HepG2 (cell line): ENCODE measurements around the gene PCDHB9. TPM values are rescaled to one million over a fixed set of nuclear protein-coding genes. Genes with fewer than 3 reads are reported as not detected.

Experiments
- ATAC-seq: fragments of 200-7000 bp; cut with Tn5 transposase; 3 replicates; pipeline ENCODE4 v1.9.1; 2020; ENCODE audit warnings: mild to moderate bottlenecking, moderate library complexity
- Bru-seq: library from RNA; stranded (reverse); fragments of 400-500 nt; gene quantifications from one replicate; lab custom pipeline; 2021; lab: Mats Ljungman, UMichigan
- BruChase-seq, 2 experiments: library from RNA; stranded (reverse); fragments of 400-500 nt; gene quantifications; one replicate each; lab custom pipeline; 2021; lab: Mats Ljungman, UMichigan
- BruUV-seq: library from RNA; stranded (reverse); fragments of 400-500 nt; replicated peaks from 2 replicates; lab custom pipeline; 2021; lab: Mats Ljungman, UMichigan
- CTCF ChIA-PET: fragments of 300-600 bp; formaldehyde crosslinking; extraction: SDS; loops from one replicate; lab custom pipeline; 2021; ENCODE audit warnings: low total read pairs, inconsistent platforms, low intra/inter-chr PET ratio; lab: Yijun Ruan, JAX
- POLR2A ChIA-PET: fragments of 350-600 bp; sonication (Branson Sonifier 250); formaldehyde crosslinking; loops from one replicate; lab custom pipeline; 2020; ENCODE audit warnings: antibody characterized with exemption, inconsistent platforms; lab: Yijun Ruan, JAX
- DNase-seq: peaks from one replicate; pipeline ENCODE4 v3.0.0-alpha.2; 2015; ENCODE audit warnings: low spot score
- FAIRE-seq: peaks from 3 replicates; lab custom pipeline; 2011; peaks lifted over from hg19 to GRCh38; lab: Jason Lieb, UNC
- H2AFZ ChIP-seq: one replicate; pipeline ENCODE4 v1.6.1; 2011; ENCODE audit warnings: low read length, inconsistent platforms
- H3K27ac ChIP-seq: fragments of 300-600 bp; 3 replicates; pipeline ENCODE4 v1.8.0; 2011; ENCODE audit warnings: mixed run types, mild to moderate bottlenecking, mixed read lengths, low read length, inconsistent platforms; ENCODE audit not compliant: insufficient read depth; ENCODE audit errors: extremely low read length
- H3K27me3 ChIP-seq, 2 experiments: fragments of 200-600 bp in 1 of 2; 2 replicates in 1 of 2; 3 replicates in 1 of 2; pipeline versions ENCODE4 v1.6.0 to v1.8.0; 2011; ENCODE audit warnings: low read length in 2 of 2, mild to moderate bottlenecking in 2 of 2, moderate library complexity in 2 of 2, inconsistent platforms in 1 of 2; ENCODE audit not compliant: insufficient read depth in 2 of 2, control insufficient read depth in 1 of 2
- H3K36me3 ChIP-seq, 2 experiments: fragments of 200-600 bp in 1 of 2; replicated peaks in 1 of 2; 2 replicates in 1 of 2; 3 replicates in 1 of 2; pipeline versions ENCODE4 v1.5.1 to v1.8.0; 2011; ENCODE audit warnings: low read length in 2 of 2, inconsistent platforms in 1 of 2; ENCODE audit not compliant: insufficient read depth in 2 of 2, control insufficient read depth in 1 of 2
- H3K4me1 ChIP-seq: 2 replicates; pipeline ENCODE4 v1.5.1; 2012; ENCODE audit warnings: low read length, inconsistent platforms; ENCODE audit not compliant: insufficient read depth
- H3K4me2 ChIP-seq: 2 replicates; pipeline ENCODE4 v1.6.0; 2011; ENCODE audit warnings: low read depth, low read length, inconsistent platforms
- H3K4me3 ChIP-seq, 3 experiments: fragments of 200-600 bp in 1 of 3; sonication (generic), shearing (Covaris generic) in 1 of 3; replicated peaks in 1 of 3; 2 replicates each; pipeline ENCODE4 v1.5.1; 2011 to 2016; ENCODE audit warnings: low read length in 3 of 3, inconsistent platforms in 2 of 3, low read depth in 2 of 3, mild to moderate bottlenecking in 2 of 3, control low read depth in 1 of 3, mixed read lengths in 1 of 3; ENCODE audit not compliant: insufficient read depth in 1 of 3
- H3K79me2 ChIP-seq: one replicate; pipeline ENCODE4 v1.6.1; 2011; ENCODE audit warnings: low read length, inconsistent platforms; ENCODE audit not compliant: insufficient read depth
- H3K9ac ChIP-seq: 2 replicates; pipeline ENCODE4 v1.6.0; 2011; ENCODE audit warnings: mild to moderate bottlenecking, low read depth, low read length, inconsistent platforms; ENCODE audit not compliant: insufficient read depth
- H3K9me3 ChIP-seq: 2 replicates; pipeline ENCODE4 v1.5.1; 2012; ENCODE audit warnings: mild to moderate bottlenecking, low read length
- H4K20me1 ChIP-seq: 2 replicates; pipeline ENCODE4 v1.6.0; 2011; ENCODE audit warnings: inconsistent platforms, mild to moderate bottlenecking, low read length, moderate library complexity; ENCODE audit not compliant: insufficient read depth
- BRD4 ChIP-seq: sonication (generic); formaldehyde crosslinking; IDR thresholded peaks from 2 replicates; pipeline ENCODE4 v1.4.0; 2020; ENCODE audit warnings: missing genetic modification reagents
- CBX1 ChIP-seq: IDR thresholded peaks from one replicate; pipeline ENCODE4 v1.6.1; 2016; ENCODE audit warnings: antibody characterized with exemption, low read depth
- ETS1 ChIP-seq: sonication (generic); formaldehyde crosslinking; IDR thresholded peaks from 2 replicates; pipeline ENCODE4 v1.4.0; 2020; ENCODE audit warnings: missing genetic modification reagents
- GABPA ChIP-seq, 2 experiments: IDR thresholded peaks; 2 replicates each; pipeline ENCODE4 v1.6.1; 2011 to 2016; ENCODE audit warnings: low read depth in 2 of 2, low read length in 1 of 2, missing biosample characterization in 1 of 2, missing genetic modification characterization in 1 of 2
- NFIB ChIP-seq: sonication (generic); formaldehyde crosslinking; IDR thresholded peaks from 2 replicates; pipeline ENCODE4 v1.9.0; 2021; ENCODE audit warnings: missing genetic modification reagents, mild to moderate bottlenecking, borderline replicate concordance
- SOX6 ChIP-seq, 2 experiments: fragments of 450-650 bp in 1 of 2; sonication (generic) in 1 of 2; formaldehyde crosslinking in 1 of 2; IDR thresholded peaks; 2 replicates each; pipeline versions ENCODE4 v1.4.0 to v1.6.1; 2017 to 2020; ENCODE audit warnings: antibody characterized with exemption in 1 of 2, mild to moderate bottlenecking in 1 of 2, missing genetic modification reagents in 1 of 2
- SP1 ChIP-seq, 2 experiments: fragments of 450-650 bp in 1 of 2; sonication (generic) in 1 of 2; formaldehyde crosslinking in 1 of 2; IDR thresholded peaks; 2 replicates each; pipeline versions ENCODE4 v1.4.0 to v1.6.1; 2016 to 2020; ENCODE audit warnings: missing genetic modification reagents in 1 of 2
- ZNF282 ChIP-seq: fragments of 450-650 bp; IDR thresholded peaks from 2 replicates; pipeline ENCODE4 v1.6.1; 2018; ENCODE audit not compliant: partially characterized antibody
- ZNF329 ChIP-seq: sonication (generic); formaldehyde crosslinking; IDR thresholded peaks from 2 replicates; pipeline ENCODE4 v1.9.0; 2021; ENCODE audit warnings: low read depth, mild to moderate bottlenecking, missing genetic modification reagents
- WGBS: methylation state at CpG from one replicate; pipeline ENCODE4 v1.1.6; 2017; ENCODE audit warnings: low lambda C conversion rate; 5-methylcytosine and 5-hydroxymethylcytosine counted together
- in situ Hi-C: cut with HindIII; loops from 2 replicates; pipeline ENCODE4 v1.10.0; 2017; ENCODE audit warnings: low pct_unique_long_range_greater_than_20kb; ENCODE audit not compliant: extremely low pct_ligation_motif_present
- intact Hi-C: fragments of 100-400 bp; cut with micrococcal nuclease; formaldehyde crosslinking; loops from one replicate; pipeline ENCODE4 v1.10.0; 2022; ENCODE audit not compliant: unreplicated experiment
- long read RNA-seq, 2 experiments: library from RNA in 1 of 2; library from polyadenylated mRNA in 1 of 2; stranded (forward) in 1 of 2; unstranded in 1 of 2; transcript quantifications; one replicate each; pipeline ENCODE4 v2.0.0, GENCODE V29; 2019 to 2022
- polyA minus RNA-seq, 3 experiments: library from RNA; depleted of rRNA, polyadenylated mRNA; stranded (reverse); fragments of >200 nt; gene quantifications; 2 replicates each; pipeline ENCODE4 v1.2.3, GENCODE V29; 2011; ENCODE audit warnings: low replicate concordance in 1 of 3
- polyA plus RNA-seq, 8 experiments: library from polyadenylated mRNA; depleted of rRNA in 3 of 8; stranded (reverse) in 7 of 8; unstranded in 1 of 8; fragments of >200 nt; fragmentation: Illumina TruSeq in 4 of 8; extraction: Trizol in 4 of 8; gene quantifications; 2 replicates each; pipeline versions ENCODE4 v1.2.1 to v1.2.3, GENCODE V29; 2011 to 2016; ENCODE audit warnings: low read depth in 4 of 8, missing spikeins in 1 of 8, mixed read lengths in 1 of 8; ENCODE audit not compliant: insufficient read depth in 1 of 8
- total RNA-seq, 5 experiments: library from RNA; depleted of rRNA; stranded (reverse); fragments of >200 nt; fragmentation: Illumina TruSeq; extraction: Trizol; gene quantifications; 2 replicates each; pipeline ENCODE4 v1.2.3, GENCODE V29; 2016; ENCODE audit warnings: low read depth in 1 of 5
- TF ChIP-seq, protein P1 (sequence below): sonication (generic); formaldehyde crosslinking; IDR thresholded peaks from 2 replicates; pipeline ENCODE4 v1.4.0; 2020; ENCODE audit warnings: missing genetic modification reagents
- TF ChIP-seq, protein P2 (sequence below): sonication (generic); formaldehyde crosslinking; IDR thresholded peaks from 2 replicates; pipeline ENCODE4 v1.5.0; 2020; ENCODE audit warnings: mild to moderate bottlenecking, missing genetic modification reagents, moderate library complexity

PCDHB9 gene
- total RNA-seq (2016; rRNA removed; fragmentation: Illumina TruSeq; extraction: Trizol) = 0.18 TPM in 1 of 2 replicates, not detected in the other
- total RNA-seq (2016; cell fraction: cytosol; rRNA removed; fragmentation: Illumina TruSeq; extraction: Trizol; ENCODE audit: low read depth) = not detected in 2 replicates
- total RNA-seq (2016; cell fraction: insoluble cytoplasmic fraction; rRNA removed; fragmentation: Illumina TruSeq; extraction: Trizol) = 0.04 and 0.35 TPM in 2 replicates
- total RNA-seq (2016; cell fraction: membrane; rRNA removed; fragmentation: Illumina TruSeq; extraction: Trizol) = 0.28 TPM in 1 of 2 replicates, not detected in the other
- total RNA-seq (2016; cell fraction: nucleus; rRNA removed; fragmentation: Illumina TruSeq; extraction: Trizol) = 0.71 and 1.2 TPM in 2 replicates
- 0.17 and 0.33 TPM in 2 replicates for polyA plus RNA-seq (2011; rRNA removed)
- polyA plus RNA-seq (2011; cell fraction: cytosol; rRNA removed) = 0.12 and 0.20 TPM in 2 replicates
- polyA plus RNA-seq (2011; cell fraction: nucleus; rRNA removed) = 0.32 and 0.64 TPM in 2 replicates
- polyA plus RNA-seq (2012) = 0.24 and 0.58 TPM in 2 replicates
- polyA plus RNA-seq (2016; cell fraction: cytosol; fragmentation: Illumina TruSeq; extraction: Trizol; ENCODE audit: low read depth) = not detected in 2 replicates
- polyA plus RNA-seq (2016; cell fraction: insoluble cytoplasmic fraction; fragmentation: Illumina TruSeq; extraction: Trizol; ENCODE audit: low read depth) = 0.20 TPM in 1 of 2 replicates, not detected in the other
- not detected in 2 replicates for polyA plus RNA-seq (2016; cell fraction: membrane; fragmentation: Illumina TruSeq; extraction: Trizol; ENCODE audit: low read depth)
- polyA plus RNA-seq (2016; cell fraction: nucleus; fragmentation: Illumina TruSeq; extraction: Trizol; ENCODE audit: insufficient read depth, low read depth) = 0.30 and 0.95 TPM in 2 replicates
- polyA minus RNA-seq (2011; rRNA and poly(A)+ RNA removed; ENCODE audit: low replicate concordance) = 0.42 TPM in 1 of 2 replicates, not detected in the other
- 0.53 TPM in 1 of 2 replicates, not detected in the other for polyA minus RNA-seq (2011; cell fraction: cytosol; rRNA and poly(A)+ RNA removed)
- 0.13 and 0.37 TPM in 2 replicates for polyA minus RNA-seq (2011; cell fraction: nucleus; rRNA and poly(A)+ RNA removed)
- Bru-seq, nascent RNA = percentile 28 among the genes with signal in this experiment
- BruChase-seq, experiment 1, labeled RNA remaining after a 6-hour chase = percentile 40 among the genes with signal in this experiment
- BruChase-seq, experiment 2, labeled RNA remaining after a 2-hour chase = percentile 35 among the genes with signal in this experiment
- long read RNA-seq, experiment 1 = 0 reads
- long read RNA-seq, experiment 2, full-length matches to known transcripts = 1 of 1 reads
- long read RNA-seq, experiment 2, partial matches to known transcripts = 0 of 1 reads
- long read RNA-seq, experiment 2, other reads (novel, unspliced or antisense) = 0 of 1 reads

DNA sequence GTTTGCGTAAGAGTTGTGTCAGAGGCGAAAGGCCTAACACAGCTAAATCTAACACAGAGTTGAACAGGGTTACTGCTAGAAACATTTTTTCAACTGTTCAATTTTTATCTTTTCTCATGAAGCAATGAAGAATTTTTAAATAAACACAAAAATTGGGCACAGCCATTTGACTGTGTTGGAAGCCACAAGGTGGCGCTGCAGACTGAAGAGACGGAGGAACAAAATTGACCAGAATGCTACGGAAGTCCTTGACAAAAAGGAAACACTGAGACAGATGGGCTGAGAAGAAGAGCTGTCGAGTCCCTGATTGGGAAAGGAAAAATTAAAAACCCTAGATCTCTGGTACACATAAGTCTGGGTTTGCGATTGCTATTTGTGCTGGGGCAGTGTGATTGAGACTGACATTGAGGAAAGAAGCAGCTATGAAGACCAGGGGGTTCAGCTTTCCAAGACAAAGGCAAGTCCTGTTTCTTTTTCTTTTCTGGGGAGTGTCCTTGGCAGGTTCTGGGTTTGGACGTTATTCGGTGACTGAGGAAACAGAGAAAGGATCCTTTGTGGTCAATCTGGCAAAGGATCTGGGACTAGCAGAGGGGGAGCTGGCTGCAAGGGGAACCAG, at the start of gene PCDHB9:
Gene PCDHB9 (plus strand): TSS at position 265 of the 616 bp plus-strand sequence. CDS start 158 bp downstream, at position 423.
- no peaks in the 10 kb centered on the region for H3K36me3 ChIP-seq
- peak within 1 kb of the TSS in 1 of 3 experiments; percentile 4; a peak in 1 of 6 replicates for H3K4me3 ChIP-seq
- FAIRE-seq (peak; percentile 40), ATAC-seq (peak; percentile 56; the same call in 2 of the 3 replicates), DNase-seq (peak; percentile 17)
- no peaks in the 10 kb centered on the region for H3K79me2 ChIP-seq
- H3K9ac ChIP-seq = no peak within 1 kb of the TSS
- peak within 1 kb of the TSS; percentile 70 for H2AFZ ChIP-seq
- WGBS = 28% methylated on average over 9 of the region's 9 CpGs
- BruUV-seq = no TSS peak
- intact Hi-C loops (no loop called here), in situ Hi-C loops (no loop called here)
- CTCF ChIA-PET = interaction anchor here (1.1 kb wide), 2 partner anchors 10 to 103 kb away, joined by 3 read pairs; partner anchors contain the start of gene PCDHB8
- H3K9me3 ChIP-seq = no peaks in the 10 kb centered on the region
- no peaks in the 10 kb centered on the region for H3K27me3 ChIP-seq
- peak within 1 kb of the TSS; percentile 54 for H3K4me2 ChIP-seq
- no peaks in the 10 kb centered on the region; the same call in 1 of the 2 replicates for H3K4me1 ChIP-seq
- no peaks in the 10 kb centered on the region for H4K20me1 ChIP-seq
- no peak within 1 kb of the TSS for H3K27ac ChIP-seq
- POLR2A ChIA-PET = no interaction called here
- TF ChIP-seq SP1 (IDR thresholded peaks at IDR 0.05) (no peak), SP1 (CRISPR knock-in tag; IDR thresholded peaks at IDR 0.05) (no peak), CBX1 (no peak), NFIB (no peak), BRD4 (CRISPR knock-in tag) (no peak), ZNF329 (CRISPR knock-in tag) (no peak), ZNF282 (no peak), GABPA (IDR thresholded peaks at IDR 0.05; ENCODE audit: low read depth, low read length) (no peak), GABPA (CRISPR knock-in tag; IDR thresholded peaks at IDR 0.05; ENCODE audit: low read depth) (peak; percentile 40; the same call in 1 of the 2 replicates), ETS1 (CRISPR knock-in tag) (no peak), SOX6 (IDR thresholded peaks at IDR 0.05) (no peak), SOX6 (CRISPR knock-in tag; IDR thresholded peaks at IDR 0.05) (no peak)
- TF ChIP-seq, protein P1, sequence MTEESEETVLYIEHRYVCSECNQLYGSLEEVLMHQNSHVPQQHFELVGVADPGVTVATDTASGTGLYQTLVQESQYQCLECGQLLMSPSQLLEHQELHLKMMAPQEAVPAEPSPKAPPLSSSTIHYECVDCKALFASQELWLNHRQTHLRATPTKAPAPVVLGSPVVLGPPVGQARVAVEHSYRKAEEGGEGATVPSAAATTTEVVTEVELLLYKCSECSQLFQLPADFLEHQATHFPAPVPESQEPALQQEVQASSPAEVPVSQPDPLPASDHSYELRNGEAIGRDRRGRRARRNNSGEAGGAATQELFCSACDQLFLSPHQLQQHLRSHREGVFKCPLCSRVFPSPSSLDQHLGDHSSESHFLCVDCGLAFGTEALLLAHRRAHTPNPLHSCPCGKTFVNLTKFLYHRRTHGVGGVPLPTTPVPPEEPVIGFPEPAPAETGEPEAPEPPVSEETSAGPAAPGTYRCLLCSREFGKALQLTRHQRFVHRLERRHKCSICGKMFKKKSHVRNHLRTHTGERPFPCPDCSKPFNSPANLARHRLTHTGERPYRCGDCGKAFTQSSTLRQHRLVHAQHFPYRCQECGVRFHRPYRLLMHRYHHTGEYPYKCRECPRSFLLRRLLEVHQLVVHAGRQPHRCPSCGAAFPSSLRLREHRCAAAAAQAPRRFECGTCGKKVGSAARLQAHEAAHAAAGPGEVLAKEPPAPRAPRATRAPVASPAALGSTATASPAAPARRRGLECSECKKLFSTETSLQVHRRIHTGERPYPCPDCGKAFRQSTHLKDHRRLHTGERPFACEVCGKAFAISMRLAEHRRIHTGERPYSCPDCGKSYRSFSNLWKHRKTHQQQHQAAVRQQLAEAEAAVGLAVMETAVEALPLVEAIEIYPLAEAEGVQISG = peak; percentile 38; the same call in 1 of the 2 replicates
- TF ChIP-seq, protein P2, sequence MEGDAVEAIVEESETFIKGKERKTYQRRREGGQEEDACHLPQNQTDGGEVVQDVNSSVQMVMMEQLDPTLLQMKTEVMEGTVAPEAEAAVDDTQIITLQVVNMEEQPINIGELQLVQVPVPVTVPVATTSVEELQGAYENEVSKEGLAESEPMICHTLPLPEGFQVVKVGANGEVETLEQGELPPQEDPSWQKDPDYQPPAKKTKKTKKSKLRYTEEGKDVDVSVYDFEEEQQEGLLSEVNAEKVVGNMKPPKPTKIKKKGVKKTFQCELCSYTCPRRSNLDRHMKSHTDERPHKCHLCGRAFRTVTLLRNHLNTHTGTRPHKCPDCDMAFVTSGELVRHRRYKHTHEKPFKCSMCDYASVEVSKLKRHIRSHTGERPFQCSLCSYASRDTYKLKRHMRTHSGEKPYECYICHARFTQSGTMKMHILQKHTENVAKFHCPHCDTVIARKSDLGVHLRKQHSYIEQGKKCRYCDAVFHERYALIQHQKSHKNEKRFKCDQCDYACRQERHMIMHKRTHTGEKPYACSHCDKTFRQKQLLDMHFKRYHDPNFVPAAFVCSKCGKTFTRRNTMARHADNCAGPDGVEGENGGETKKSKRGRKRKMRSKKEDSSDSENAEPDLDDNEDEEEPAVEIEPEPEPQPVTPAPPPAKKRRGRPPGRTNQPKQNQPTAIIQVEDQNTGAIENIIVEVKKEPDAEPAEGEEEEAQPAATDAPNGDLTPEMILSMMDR (CRISPR knock-in tag) = peak; percentile 57
